GM18951 (cell line): ENCODE data around the gene FASTKD3.

Experiments used
- POLR2A ChIP-seq: IDR thresholded peaks from 4 replicates; pipeline ENCODE4 v1.6.1; 2011; ENCODE audit warnings: mild to moderate bottlenecking; ENCODE audit not compliant: insufficient read length, insufficient read depth; ENCODE audit errors: extremely low read depth
- in situ Hi-C: fragments of 300-500 bp; cut with MboI; formaldehyde crosslinking; loops from one replicate; pipeline ENCODE4 v1.12.0; 2022; ENCODE audit warnings: low sequenced_read_pairs, mixed read lengths, inconsistent platforms; ENCODE audit not compliant: unreplicated experiment

Gene FASTKD3

DNA sequence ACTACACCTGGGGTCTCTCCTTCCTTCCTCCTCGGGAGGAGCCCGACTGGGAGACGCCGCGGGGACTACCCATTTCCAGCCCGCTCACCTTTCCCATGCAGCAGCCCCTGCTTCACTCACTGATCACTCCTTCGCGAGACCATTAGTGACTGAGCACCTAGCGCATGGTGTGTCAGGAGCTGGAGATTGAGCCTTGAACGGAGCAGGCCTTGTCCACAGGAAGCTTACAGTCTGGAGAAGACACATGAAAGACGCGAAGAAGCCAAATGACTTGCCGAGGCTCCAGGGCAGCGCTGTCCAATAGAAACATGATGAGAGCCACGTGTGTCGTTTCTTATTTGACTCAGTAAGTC lies 17.6 kb downstream of the FASTKD3 start:
- in situ Hi-C loops, result no loop called here
- no peak for TF ChIP-seq POLR2A

DNA sequence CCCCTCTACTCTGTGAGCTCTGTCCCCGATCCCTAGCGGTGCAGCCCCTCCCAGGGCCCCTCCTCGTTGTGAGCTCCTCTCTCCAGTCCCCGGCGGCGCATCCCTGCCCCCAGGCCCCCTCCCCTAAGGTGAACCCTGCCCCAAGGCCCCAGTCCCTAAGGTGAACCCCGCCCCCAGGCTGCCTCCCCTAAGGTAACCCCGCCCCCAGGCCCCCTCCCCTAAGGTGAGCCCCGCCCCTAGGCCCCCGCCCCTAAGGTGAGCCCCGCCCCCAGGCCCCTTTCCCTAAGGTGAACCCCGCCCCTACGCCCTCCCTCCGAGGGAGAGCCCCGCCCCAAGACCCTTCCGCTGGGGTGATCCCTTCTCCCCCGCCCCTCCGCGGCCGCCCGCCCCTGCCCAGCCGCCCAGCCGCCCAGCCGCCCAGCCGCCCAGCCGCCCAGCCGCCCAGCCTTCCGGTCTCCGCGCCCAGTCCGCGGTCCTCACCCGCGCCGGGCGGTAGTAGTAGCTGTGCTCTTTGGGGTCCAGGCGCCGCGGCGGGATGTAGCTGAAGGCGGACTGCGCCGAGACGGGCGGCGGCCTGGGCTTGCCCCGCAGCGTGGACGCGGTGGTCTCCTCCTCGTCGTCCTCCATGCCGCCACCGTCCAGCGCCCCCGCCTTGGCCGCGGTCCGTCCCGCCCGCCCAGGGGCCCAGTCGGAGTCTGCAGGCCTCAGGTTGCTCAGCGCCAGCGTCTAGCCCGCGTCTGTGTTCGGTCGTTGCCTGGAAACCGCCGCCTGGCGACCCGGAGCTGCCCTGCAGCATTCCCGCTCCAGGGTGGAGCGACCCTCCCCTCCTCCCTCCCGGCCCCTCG lies 18.2 kb downstream of the FASTKD3 start, which contains the start of gene CFAP90:
Gene CFAP90 (minus strand): TSS at position 739 of the 845 bp plus-strand sequence. CDS start 112 bp downstream, at position 627.
- TF ChIP-seq POLR2A, result no peak
- in situ Hi-C loops, result no loop called here

GRCh38 chr5:7849681-7850394 lies 19.0 kb downstream of the FASTKD3 start:
- in situ Hi-C loops, result no loop called here

GRCh38 chr5:7848296-7848695 lies 20.5 kb downstream of the FASTKD3 start:
- TF ChIP-seq POLR2A, result no peak
- in situ Hi-C loops, result no loop called here

More at GRCh38 chr5:7849681-7850394, 19.0 kb downstream of the FASTKD3 start:
- TF ChIP-seq POLR2A, result no peak

DNA sequence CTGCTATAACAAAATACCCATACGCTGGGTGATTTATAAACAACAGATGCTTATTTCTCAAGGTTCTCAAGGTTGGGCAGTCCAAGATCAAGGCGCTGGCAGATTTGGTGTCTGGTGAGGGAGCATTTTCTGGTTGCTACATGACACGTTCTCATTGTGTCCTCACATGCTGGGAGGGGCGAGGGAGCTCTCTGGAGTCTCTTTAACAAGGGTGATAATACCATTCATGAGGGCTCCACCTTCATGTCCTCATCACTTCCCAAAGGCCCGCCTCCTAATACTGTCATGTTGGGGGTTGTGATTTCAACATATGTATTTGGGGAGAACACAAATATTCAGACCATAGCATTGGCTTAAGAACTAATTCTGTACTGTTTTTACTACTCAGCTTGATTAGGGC lies 22.5 kb downstream of the FASTKD3 start:
- TF ChIP-seq POLR2A, result no peak
- in situ Hi-C loops, result no loop called here

- no peak for TF ChIP-seq POLR2A
- in situ Hi-C loops, result no loop called here
Measured at GRCh38 chr5:7845557-7845956, 23.3 kb downstream of the FASTKD3 start.

GRCh38 chr5:7844901-7845300 lies 23.9 kb downstream of the FASTKD3 start:
- no peak for TF ChIP-seq POLR2A
- in situ Hi-C loops, result no loop called here

DNA sequence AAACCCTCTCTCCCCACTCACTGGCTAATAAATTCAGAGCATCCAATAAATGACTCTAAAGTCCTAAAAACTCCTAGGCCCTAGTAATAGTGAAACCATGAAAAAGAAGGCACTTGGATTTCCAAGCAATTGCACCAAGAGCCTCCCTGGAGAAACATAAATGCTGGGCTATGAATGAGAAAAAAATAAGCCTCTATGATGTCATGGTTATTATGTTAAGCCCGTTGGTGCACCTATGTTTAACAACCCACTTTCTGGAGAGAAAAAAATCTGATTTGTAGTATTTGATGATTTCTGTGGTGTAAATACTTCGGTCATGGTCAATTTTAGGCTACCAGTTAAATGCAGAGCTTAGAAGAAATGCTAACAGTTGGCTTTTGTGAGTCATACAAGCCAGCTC lies 26.3 kb downstream of the FASTKD3 start:
- TF ChIP-seq POLR2A, result no peak
- in situ Hi-C loops, result no loop called here

DNA sequence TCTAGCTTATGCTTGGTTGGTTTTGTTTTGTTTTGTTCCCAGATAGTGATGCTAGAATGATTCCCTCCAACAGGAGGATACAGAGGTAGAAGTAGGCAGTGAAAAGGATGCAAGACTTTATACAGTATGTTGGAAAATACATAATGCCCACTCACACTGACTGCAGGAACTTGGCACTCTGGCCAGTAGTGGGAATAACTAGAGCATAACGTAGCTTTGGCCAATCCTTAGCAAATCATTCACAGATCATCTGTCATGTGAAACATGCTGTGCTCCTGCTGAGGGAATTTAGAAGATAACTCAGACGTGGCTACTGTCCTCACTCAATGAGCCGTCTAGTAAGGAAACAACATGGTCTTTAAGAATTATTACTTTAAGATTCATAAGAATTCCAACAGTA lies 31.4 kb downstream of the FASTKD3 start:
- in situ Hi-C loops, result no loop called here
- no peak for TF ChIP-seq POLR2A

- TF ChIP-seq POLR2A, result no peak
- in situ Hi-C loops, result no loop called here
Measured at GRCh38 chr5:7834982-7835381, 33.8 kb downstream of the FASTKD3 start.

- in situ Hi-C loops, result no loop called here
- no peak for TF ChIP-seq POLR2A
Measured at GRCh38 chr5:7828269-7828668, 40.6 kb downstream of the FASTKD3 start.

DNA sequence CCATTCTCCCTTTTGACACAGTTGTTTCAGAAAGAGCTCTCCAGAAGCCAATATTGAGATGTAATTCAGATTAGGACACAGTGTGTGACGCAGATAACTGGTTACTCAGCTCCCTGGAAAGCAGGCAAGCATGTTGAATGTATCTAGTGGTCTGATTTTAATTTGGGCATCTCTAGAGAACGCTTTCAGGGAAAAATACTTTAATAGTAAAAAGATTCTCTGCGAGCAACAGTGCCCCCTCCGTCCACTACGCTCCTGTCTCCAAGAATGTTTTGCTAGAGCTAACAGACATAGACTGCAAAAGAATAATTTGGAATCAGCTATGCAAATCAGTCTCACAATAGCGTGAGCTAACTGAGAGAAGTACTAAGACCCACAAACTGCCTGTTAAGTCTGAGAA lies 41.2 kb downstream of the FASTKD3 start:
- in situ Hi-C loops, result no loop called here
- TF ChIP-seq POLR2A, result no peak

- in situ Hi-C loops, result no loop called here
- TF ChIP-seq POLR2A, result no peak
Measured at GRCh38 chr5:7825630-7826029, 43.2 kb downstream of the FASTKD3 start.

DNA sequence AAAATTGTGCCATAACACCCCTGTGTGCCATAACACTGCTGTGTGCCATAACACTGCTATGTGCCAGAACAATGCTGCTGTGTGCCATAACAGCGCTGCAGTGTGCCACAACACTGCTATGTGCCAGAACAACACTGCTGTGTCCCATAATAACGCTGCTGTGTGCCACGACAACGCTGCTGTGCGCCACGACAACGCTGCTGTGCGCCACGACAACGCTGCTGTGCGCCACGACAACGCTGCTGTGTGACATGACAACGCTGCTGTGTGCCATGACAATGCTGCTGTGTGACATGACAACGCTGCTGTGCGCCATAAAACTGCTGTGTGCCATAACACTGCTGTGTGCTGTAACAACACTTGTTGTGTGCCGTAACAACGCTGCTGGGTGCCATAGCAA lies 43.8 kb downstream of the FASTKD3 start:
- in situ Hi-C loops, result no loop called here
- TF ChIP-seq POLR2A, result no peak
